OCI-LY3 (cell line): Measurements from ENCODE around the gene GMCL2.

ENCODE experiments used
- H2AFZ ChIP-seq: fragments of 200-600, 300-600 bp; shearing (Covaris generic); 2 replicates; pipeline ENCODE4 v1.6.0; 2014; ENCODE audit warnings: antibody characterized with exemption, low read depth, low read length
- H3K27ac ChIP-seq: fragments of 200-600, 300-600 bp; sonication (generic); 2 replicates; pipeline ENCODE4 v1.5.1; 2014; ENCODE audit warnings: mild to moderate bottlenecking, low read length, moderate library complexity, mixed read lengths
- H3K27me3 ChIP-seq: fragments of 200-600, 300-600 bp; sonication (generic); 2 replicates; pipeline ENCODE4 v1.6.1; 2014; ENCODE audit warnings: low read depth, low read length, mixed read lengths
- H3K36me3 ChIP-seq: fragments of 200-600, 300-600 bp; sonication (generic); replicated peaks from 2 replicates; pipeline ENCODE3; 2014; ENCODE audit warnings: low read depth, low read length, mixed read lengths
- H3K4me1 ChIP-seq: fragments of 300-600, 200-600 bp; sonication (generic); 2 replicates; pipeline ENCODE4 v1.6.1; 2014; ENCODE audit warnings: low read length, mixed read lengths
- H3K4me2 ChIP-seq: fragments of 200-600, 300-600 bp; sonication (generic); 2 replicates; pipeline ENCODE4 v1.6.1; 2014; ENCODE audit warnings: low read length, mixed read lengths
- H3K4me3 ChIP-seq: fragments of 300-600, 200-600 bp; sonication (generic); 2 replicates; pipeline ENCODE4 v1.5.1; 2014; ENCODE audit warnings: antibody characterized with exemption, mild to moderate bottlenecking, low read length, moderate library complexity
- H3K79me2 ChIP-seq: fragments of 300-600, 200-600 bp; shearing (Covaris generic); 2 replicates; pipeline ENCODE4 v1.6.1; 2014; ENCODE audit warnings: mild to moderate bottlenecking, low read length, mixed read lengths
- H3K9ac ChIP-seq: fragments of 300-600, 200-600 bp; shearing (Covaris generic); 2 replicates; pipeline ENCODE4 v1.6.0; 2014; ENCODE audit warnings: mild to moderate bottlenecking, low read length, moderate library complexity
- H3K9me3 ChIP-seq: fragments of 200-600, 300-600 bp; shearing (Covaris generic); 2 replicates; pipeline ENCODE4 v1.6.1; 2014; ENCODE audit warnings: low read length, mixed read lengths; ENCODE audit not compliant: insufficient read depth
- H4K20me1 ChIP-seq: fragments of 200-600, 300-600 bp; sonication (generic); 2 replicates; pipeline ENCODE4 v1.6.1; 2016; ENCODE audit warnings: low read length, mixed read lengths; ENCODE audit not compliant: insufficient read depth
- EZH2phosphoT487 ChIP-seq: fragments of 200-600 bp; shearing (Covaris generic); IDR thresholded peaks from 2 replicates; pipeline ENCODE4 v1.6.1; 2018; ENCODE audit warnings: antibody characterized with exemption, mixed run types, low read depth
- TF ChIP-seq, protein P1 (sequence below): fragments of 200-600, 300-600 bp; sonication (generic); IDR thresholded peaks from 2 replicates; pipeline ENCODE4 v1.5.1; 2014; ENCODE audit warnings: antibody characterized with exemption, low read length, low read depth

The GMCL2 gene

DNA sequence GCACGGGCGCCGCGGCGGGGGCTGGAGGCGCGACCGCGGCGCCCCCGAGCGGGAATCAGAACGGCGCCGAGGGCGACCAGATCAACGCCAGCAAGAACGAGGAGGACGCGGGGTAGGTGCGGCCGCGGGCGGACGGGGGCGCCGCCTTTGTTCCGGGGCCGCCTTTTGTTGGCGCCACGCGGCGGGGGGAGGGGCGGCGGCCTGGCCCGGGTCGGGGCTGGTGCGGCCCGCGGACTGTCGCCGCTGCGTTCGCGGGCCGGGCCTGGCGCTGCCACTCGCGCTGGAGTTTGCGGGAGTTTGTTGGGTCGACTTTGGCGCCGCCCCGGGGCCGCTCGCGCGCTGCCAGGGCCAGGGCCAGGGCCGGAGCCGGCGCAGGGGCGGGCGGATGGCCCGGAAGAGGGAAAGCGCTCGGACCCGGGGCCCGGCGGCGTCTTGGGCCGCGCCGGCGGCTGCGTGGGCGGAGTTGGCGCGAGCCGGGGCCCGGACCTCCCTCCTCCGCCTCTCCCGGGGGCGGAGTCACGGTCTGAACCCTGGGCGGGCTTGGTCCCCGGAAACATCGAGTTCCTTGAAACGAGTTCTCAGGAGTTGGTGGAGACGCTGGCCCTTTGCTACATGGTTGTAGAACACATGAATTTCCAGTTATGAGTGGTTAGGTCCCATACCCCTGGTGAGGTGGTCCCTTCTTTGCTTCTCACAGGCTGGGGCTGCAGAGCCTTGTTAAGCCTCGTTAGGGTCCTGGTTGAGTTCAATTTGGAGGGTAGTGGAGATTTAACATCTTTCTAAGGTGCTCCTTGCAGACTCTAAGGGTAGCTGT lies 18.0 kb upstream of the GMCL2 start:
- Histone ChIP-seq H3K27ac (peak overlapping the region; percentile 64), H3K4me2 (peak overlapping the region; percentile 94), H4K20me1 (peaks cover 49% of the 10 kb centered on the region), H3K9ac (peak overlapping the region; percentile 88), H3K79me2 (peaks cover 72% of the 10 kb centered on the region), H3K27me3 (no peaks in the 10 kb centered on the region), H3K36me3 (peaks cover 46% of the 10 kb centered on the region), H2AFZ (no peak overlapping the region), H3K4me3 (peak overlapping the region; percentile 94), H3K9me3 (no peaks in the 10 kb centered on the region), H3K4me1 (peaks cover 15% of the 10 kb centered on the region)
- no peak for TF ChIP-seq EZH2phosphoT487
- TF ChIP-seq, protein P1, sequence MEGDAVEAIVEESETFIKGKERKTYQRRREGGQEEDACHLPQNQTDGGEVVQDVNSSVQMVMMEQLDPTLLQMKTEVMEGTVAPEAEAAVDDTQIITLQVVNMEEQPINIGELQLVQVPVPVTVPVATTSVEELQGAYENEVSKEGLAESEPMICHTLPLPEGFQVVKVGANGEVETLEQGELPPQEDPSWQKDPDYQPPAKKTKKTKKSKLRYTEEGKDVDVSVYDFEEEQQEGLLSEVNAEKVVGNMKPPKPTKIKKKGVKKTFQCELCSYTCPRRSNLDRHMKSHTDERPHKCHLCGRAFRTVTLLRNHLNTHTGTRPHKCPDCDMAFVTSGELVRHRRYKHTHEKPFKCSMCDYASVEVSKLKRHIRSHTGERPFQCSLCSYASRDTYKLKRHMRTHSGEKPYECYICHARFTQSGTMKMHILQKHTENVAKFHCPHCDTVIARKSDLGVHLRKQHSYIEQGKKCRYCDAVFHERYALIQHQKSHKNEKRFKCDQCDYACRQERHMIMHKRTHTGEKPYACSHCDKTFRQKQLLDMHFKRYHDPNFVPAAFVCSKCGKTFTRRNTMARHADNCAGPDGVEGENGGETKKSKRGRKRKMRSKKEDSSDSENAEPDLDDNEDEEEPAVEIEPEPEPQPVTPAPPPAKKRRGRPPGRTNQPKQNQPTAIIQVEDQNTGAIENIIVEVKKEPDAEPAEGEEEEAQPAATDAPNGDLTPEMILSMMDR: no peak

DNA sequence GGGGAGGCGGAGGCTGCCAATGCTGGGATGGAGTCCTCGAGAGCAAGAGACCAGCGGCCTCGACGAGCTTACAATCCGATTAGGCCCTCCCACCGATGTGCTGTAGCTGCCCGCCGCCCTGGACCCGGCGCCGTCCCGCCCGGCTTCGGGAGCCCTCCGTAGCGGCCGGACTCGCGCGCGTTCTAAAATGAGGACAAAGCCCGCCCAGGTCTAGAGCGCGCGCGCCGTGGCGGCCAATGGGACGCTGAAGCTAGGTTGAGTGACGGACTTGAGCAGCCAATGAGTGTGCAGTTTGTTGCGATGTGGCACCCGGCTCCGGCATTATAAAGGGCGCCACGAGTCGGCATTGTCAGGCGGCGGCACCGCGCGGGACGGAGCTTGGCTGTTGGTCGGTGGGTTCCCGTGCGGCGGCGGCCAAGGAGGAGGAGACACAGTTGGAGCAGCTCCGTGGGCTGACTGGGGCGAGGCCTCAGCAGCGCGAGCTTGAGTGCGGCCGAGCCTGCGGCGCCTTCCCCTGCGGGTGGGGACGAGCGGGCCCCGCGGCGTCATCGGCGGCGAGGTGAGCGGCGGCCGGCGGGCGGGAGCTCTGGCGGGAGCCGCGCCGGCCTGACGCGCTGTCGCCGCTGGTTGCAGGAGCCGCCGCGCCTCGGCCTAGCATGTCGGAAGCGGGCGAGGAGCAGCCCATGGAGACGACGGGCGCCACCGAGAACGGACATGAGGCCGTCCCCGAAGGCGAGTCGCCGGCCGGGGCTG lies 17.2 kb upstream of the GMCL2 start, which contains the start of gene HNRNPAB:
Gene HNRNPAB, plus strand, starts transcription at position 352 of the 753 bp plus-strand sequence. Its CDS starts 305 bp downstream, at position 657.
- peak within 1 kb of the TSS; percentile 94 for H3K4me2 ChIP-seq
- peak within 1 kb of the TSS; percentile 85 for H2AFZ ChIP-seq
- TF ChIP-seq EZH2phosphoT487: no peak
- TF ChIP-seq, protein P1: no peak
- H3K9me3 ChIP-seq: no peaks in the 10 kb centered on the region
- no peaks in the 10 kb centered on the region for H3K27me3 ChIP-seq
- H3K79me2 ChIP-seq: peaks cover 64% of the 10 kb centered on the region
- H3K9ac ChIP-seq: peak within 1 kb of the TSS; percentile 88
- peak within 1 kb of the TSS; percentile 94 for H3K4me3 ChIP-seq
- peaks cover 39% of the 10 kb centered on the region for H3K36me3 ChIP-seq
- H3K4me1 ChIP-seq: peaks cover 15% of the 10 kb centered on the region
- H3K27ac ChIP-seq: peak within 1 kb of the TSS; percentile 64
- H4K20me1 ChIP-seq: peaks cover 41% of the 10 kb centered on the region

DNA sequence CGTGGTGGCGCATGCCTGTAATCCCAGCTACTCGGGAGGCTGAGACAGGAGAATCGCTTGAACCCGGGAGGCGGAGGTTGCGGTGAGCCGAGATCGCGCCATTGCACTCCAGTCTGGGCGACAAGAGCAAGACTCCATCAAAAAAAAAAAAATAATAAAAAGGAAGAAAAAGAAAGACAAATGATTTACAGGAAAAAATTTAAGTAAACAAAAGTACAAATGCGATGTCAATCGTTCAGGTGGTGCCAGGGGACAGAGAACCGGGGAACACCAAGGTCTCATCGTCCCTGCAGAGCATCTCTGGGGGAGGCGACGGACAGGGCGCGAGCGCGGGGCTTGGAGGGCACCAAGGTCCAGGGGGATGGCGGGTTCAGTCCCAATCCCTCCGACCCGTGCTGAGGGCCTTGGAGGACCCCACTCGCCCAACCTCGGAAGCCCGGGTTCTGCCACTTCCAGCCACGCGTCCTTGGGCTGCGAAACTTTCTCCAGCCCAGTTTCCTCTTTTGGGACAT lies 16.6 kb upstream of the GMCL2 start:
- peaks cover 58% of the 10 kb centered on the region for H3K79me2 ChIP-seq
- peaks cover 15% of the 10 kb centered on the region for H3K4me1 ChIP-seq
- H4K20me1 ChIP-seq: peaks cover 35% of the 10 kb centered on the region
- no peaks in the 10 kb centered on the region for H3K27me3 ChIP-seq
- peak overlapping the region; percentile 88 for H3K9ac ChIP-seq
- peak overlapping the region; percentile 61 for H3K4me2 ChIP-seq
- peak overlapping the region; percentile 94 for H3K4me3 ChIP-seq
- peak overlapping the region; percentile 49 for H3K27ac ChIP-seq
- H2AFZ ChIP-seq: peak overlapping the region; percentile 85
- TF ChIP-seq, protein P1: no peak
- TF ChIP-seq EZH2phosphoT487: no peak
- peaks cover 32% of the 10 kb centered on the region for H3K36me3 ChIP-seq
- H3K9me3 ChIP-seq: no peaks in the 10 kb centered on the region

DNA sequence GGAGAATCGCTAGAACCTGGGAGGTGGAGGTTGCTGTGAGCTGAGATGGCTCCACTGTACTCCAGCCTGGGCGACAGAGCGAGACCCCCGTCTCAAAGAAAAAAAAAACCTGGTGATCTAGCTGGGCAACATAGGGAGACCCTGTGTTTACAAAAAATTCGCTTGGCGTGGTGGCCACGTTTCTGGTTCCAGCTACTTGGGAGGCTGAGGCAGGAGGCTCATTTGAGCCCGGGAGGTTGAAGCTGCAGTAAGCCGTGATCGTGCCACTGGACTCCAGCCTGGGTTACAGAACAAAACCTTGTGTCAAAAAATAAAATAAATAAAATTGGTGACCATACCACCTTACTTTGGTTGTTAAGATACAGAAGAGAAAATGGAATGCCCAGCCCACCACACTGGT lies 15.4 kb upstream of the GMCL2 start:
- Histone ChIP-seq H3K4me3 (no peak overlapping the region), H3K27ac (no peak overlapping the region), H3K9ac (no peak overlapping the region), H3K4me2 (no peak overlapping the region), H3K9me3 (no peaks in the 10 kb centered on the region), H3K36me3 (peaks cover 23% of the 10 kb centered on the region), H4K20me1 (peaks cover 23% of the 10 kb centered on the region), H3K4me1 (peaks cover 15% of the 10 kb centered on the region), H3K79me2 (peaks cover 46% of the 10 kb centered on the region), H3K27me3 (no peaks in the 10 kb centered on the region), H2AFZ (no peak overlapping the region)
- no peak for TF ChIP-seq EZH2phosphoT487
- TF ChIP-seq, protein P1: no peak
